ENCODE measurements around the gene PCCA. TPM values are rescaled to one million over a fixed set of nuclear protein-coding genes. Genes with fewer than 3 reads are reported as not detected.

PCCA gene
- total RNA-seq, 1 experiment from 2014 or later, result 52.8 TPM

GRCh38 chr13:100088644-100089464 lies at the start of gene PCCA (continued):
- peak; percentile 54; the same call in 1 of the 2 replicates for TF ChIP-seq USF1 (CRISPR knock-in tag; IDR thresholded peaks at IDR 0.05)
- TF ChIP-seq ERG (CRISPR knock-in tag; IDR thresholded peaks at IDR 0.05), result no peak
- no peak for TF ChIP-seq RELA (CRISPR knock-in tag; IDR thresholded peaks at IDR 0.05; ENCODE audit: borderline replicate concordance)
- TF ChIP-seq ZNF232 (CRISPR knock-in tag; IDR thresholded peaks at IDR 0.05), result peak; percentile 76; the same call in 1 of the 2 replicates
- no peak for TF ChIP-seq STAT6 (CRISPR knock-in tag; conservative IDR thresholded peaks at IDR 0.05; ENCODE audit: low read depth)
- TF ChIP-seq ZBTB43 (CRISPR knock-in tag; IDR thresholded peaks at IDR 0.05), result peak; percentile 88
- TF ChIP-seq HMGXB4 (CRISPR knock-in tag; IDR thresholded peaks at IDR 0.05), result peak; percentile 91
- TF ChIP-seq SOX15 (CRISPR knock-in tag; IDR thresholded peaks at IDR 0.05), result no peak
- TF ChIP-seq TP53 (CRISPR knock-in tag; IDR thresholded peaks at IDR 0.05), result peak; percentile 81; the same call in 1 of the 2 replicates
- no peak for TF ChIP-seq TCF7 (CRISPR knock-in tag; IDR thresholded peaks at IDR 0.05; ENCODE audit: low read depth)
- TF ChIP-seq JAZF1 (CRISPR knock-in tag; IDR thresholded peaks at IDR 0.05), result no peak
- TF ChIP-seq ATF2 (CRISPR knock-in tag; IDR thresholded peaks at IDR 0.05; ENCODE audit: borderline replicate concordance, low read depth), result no peak
- TF ChIP-seq TEAD1 (CRISPR knock-in tag; IDR thresholded peaks at IDR 0.05), result peak; percentile 93
- TF ChIP-seq ATF1 (CRISPR knock-in tag; IDR thresholded peaks at IDR 0.05), result no peak
- no peak; the same call in 1 of the 2 replicates for TF ChIP-seq ETV6 (CRISPR knock-in tag; IDR thresholded peaks at IDR 0.05)
- no peak for TF ChIP-seq PREB (CRISPR knock-in tag; IDR thresholded peaks at IDR 0.05; ENCODE audit: borderline replicate concordance)
- no peak for TF ChIP-seq NR3C1 (CRISPR knock-in tag; conservative IDR thresholded peaks at IDR 0.05; ENCODE audit: low read depth)
- TF ChIP-seq FOXJ3 (CRISPR knock-in tag; IDR thresholded peaks at IDR 0.05; ENCODE audit: borderline replicate concordance), result no peak
- TF ChIP-seq NR1H2 (CRISPR knock-in tag; IDR thresholded peaks at IDR 0.05), result no peak
- no peak for TF ChIP-seq ATF6 (CRISPR knock-in tag; IDR thresholded peaks at IDR 0.05)
- peak; percentile 80 for TF ChIP-seq PRDM15 (CRISPR knock-in tag; IDR thresholded peaks at IDR 0.05)
- no peak for TF ChIP-seq NFATC4 (CRISPR knock-in tag; IDR thresholded peaks at IDR 0.05)
